KG1 (cell line): ENCODE measurements around the gene SDF2L1.
A peak's percentile ranks its signal among the peaks of the same experiment; 100 is the strongest.

Experiments used
- DNase-seq: peaks from one replicate; lab custom pipeline; 2025; lab: John Stamatoyannopoulos, UW

Gene SDF2L1

DNA sequence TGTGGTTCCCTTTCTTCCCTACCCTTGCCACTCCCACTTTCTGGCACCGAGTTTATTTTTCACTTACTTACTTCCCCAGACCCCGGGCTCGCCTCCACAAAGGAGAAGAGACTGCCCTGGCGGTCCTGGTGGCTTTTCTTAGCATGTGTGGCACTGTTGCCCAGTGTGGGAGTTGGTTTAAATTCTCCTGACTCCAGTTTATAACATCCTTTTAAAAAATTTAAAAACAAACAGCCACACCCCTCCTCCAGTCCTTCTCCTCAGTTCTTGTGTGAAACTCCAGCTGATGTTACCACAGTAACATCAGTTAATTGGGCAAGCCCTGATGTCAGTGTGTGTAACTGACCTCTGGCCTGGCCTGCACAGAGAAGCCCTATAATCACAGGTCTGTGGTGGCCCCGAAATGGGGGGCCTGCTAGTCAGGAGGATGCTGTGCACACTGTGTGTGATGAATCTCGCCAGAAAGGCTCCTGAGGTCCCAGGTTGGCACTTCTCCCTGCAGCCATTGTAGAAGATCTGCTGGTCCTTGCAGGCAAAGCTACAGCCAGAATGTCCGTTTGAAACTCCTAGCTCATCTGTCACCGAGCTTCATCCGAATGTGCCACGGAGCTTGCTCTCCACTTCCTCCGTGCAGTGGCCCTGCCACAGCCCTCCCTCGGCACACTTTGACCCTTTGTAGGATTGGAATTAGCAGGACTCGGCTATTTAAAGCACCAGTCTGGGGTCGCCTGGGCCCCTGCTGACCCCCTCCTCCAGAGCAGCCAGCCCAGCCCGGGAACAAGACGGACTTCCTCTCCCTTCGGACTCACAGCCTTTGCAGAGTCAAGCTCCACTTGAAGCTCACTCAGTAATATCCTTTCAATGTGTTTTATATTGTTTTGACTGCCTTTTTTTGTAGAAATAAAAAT is 19.8 kb upstream of the SDF2L1 start:
- DNase-seq: no peak

DNA sequence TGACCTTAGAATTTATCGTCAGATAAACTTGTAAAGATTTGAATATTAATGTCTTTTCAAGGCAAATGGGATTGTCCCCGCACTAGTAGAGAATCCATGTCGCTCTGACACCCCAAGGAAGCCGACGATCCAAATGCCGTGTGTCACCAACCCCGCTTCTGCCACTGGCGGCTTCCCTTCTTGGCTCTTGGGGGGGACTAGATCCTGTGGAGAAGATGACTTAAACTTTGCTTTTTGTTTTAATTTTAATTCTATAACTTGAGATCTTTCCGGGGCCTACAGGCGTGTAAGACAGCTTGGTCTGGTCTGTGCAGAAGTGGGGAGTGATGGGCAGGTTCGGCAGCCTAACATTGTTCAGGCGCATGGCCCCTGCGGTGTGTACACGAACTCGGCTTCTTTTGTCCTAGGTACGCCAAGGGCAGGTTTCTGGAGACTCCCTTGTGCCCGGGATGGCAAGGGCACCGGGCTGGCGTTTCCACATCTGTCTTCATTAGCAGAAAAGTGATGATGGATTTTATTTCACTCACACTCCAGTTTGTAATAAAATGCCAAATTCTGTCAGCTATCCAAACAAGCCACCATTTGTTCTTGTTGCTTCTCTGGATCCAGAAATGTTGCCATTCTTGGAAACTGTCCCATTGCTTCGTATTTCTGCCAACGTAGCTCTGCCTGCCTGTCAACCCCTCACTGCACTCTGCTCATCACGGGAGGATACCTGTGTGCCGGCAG is 19.0 kb upstream of the SDF2L1 start:
- DNase-seq: no peak

- DNase-seq: no peak
Observed at GRCh38 chr22:21623648-21623970, 18.5 kb upstream of the SDF2L1 start.

- no peak for DNase-seq
Observed at GRCh38 chr22:21624120-21624879, 17.8 kb upstream of the SDF2L1 start.

GRCh38 chr22:21624880-21625791 is 17.0 kb upstream of the SDF2L1 start:
- DNase-seq: no peak

- no peak for DNase-seq
Observed at GRCh38 chr22:21626073-21626734, 15.9 kb upstream of the SDF2L1 start.

GRCh38 chr22:21626735-21627469 is 15.2 kb upstream of the SDF2L1 start:
- DNase-seq: no peak

DNA sequence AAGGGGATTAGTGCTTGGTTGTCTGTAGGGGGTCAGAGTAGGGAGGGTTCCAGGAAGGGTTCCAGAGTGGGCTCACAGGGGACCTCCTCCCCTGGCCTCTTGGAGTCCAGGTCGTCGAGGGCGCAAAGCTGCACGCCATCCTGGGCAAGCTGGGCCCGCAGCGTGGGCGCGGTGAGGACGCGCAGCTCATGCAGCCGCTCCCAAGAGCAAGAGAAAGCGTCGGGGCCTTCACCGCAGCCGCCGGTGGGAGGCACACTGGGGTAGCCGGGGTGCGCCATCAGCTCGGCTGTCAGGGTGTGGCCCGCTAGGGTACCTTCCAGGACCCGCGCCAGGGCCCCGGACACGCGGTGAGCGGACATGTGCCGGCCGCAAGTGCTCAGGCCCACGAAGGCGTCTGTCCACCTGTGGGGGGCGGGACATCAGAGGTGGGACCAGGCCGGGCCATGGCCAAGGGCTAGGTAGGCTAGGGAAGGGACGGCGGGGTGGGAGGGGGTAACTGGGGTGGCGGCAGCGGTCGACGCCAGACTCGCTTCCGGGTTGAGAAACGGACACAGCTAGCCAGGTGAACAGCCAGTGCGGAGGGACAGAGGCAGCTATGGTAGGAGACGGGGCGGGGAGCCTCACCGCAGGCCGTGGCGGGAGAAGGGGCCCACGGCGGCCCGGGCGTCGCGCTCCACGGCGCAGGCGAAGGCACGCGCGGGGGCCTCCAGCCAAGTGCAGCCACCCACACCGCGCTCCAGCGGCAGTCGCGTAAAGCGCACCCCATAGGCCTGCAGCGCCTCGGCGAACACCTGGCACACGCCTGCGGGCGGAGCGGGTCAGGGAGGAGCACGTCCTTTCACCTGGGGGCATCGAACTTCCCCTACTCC is 13.5 kb upstream of the SDF2L1 start:
- no peak for DNase-seq

DNA sequence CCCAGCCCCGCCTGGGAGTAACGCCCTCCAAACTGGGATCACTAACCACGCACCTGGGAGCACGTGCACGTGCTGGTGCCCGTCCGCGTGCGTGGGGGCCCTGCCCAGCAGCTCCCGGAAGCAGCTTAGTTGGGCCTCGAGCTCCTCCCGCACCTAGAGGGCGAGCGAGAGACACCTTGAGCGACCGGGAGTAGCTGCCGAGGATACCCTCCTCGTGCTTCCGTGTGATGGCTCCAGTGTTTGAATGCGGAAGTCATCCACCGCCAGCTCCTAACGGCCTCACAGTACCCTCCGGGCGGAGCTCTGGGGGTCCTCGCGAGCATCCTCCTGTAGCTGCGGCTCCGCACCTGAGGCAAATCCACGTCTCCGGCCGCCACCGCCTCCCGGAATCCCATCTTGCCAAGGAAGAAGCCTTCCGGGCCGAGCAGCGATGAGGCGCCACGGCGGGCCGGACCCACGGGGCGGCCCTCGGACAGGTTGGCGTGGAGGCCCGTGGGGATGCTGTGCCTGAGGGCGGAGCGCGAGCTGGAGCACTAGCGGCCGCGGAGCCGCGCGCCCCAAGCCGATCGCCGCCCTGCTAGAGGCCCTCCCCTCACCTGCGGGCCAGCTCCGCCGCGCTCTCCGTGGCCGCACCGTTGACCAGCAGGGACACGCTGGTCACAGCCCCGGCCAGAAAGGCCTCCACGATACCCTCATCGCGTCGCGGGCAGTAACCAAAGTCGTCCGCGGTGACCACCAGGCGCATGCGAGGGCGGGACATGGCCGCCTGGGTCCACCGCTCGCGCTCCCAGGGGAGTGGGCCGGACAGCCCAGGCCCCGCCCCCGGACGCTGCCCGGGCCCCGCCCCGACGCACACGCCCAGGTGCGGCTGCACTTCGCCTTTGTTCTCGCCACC is 12.6 kb upstream of the SDF2L1 start, which contains the start of gene YDJC:
YDJC (minus strand) TSS at position 768 of the 895 bp plus-strand sequence; CDS start at position 760, 8 bp downstream.
- DNase-seq: peak; percentile 81

DNA sequence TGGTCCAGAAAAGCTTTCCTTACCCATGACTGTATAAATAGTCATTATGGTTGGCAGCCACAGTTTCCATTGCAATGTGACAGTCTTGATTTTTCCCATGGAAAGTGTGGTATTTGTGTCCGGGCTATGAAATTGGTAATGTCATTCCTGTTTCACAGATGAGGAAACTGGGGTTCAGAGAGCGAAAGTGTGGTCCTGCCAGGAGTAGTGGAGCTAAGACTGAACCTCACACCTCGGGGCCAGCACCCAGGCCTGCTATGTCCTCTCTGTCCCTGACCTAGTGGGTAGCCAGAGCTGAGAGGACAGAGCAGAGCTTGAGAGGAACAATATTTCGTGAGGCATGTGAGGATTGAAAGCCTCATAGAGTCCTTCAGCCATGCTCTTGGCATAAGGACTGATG is 11.1 kb upstream of the SDF2L1 start:
- DNase-seq: no peak

DNA sequence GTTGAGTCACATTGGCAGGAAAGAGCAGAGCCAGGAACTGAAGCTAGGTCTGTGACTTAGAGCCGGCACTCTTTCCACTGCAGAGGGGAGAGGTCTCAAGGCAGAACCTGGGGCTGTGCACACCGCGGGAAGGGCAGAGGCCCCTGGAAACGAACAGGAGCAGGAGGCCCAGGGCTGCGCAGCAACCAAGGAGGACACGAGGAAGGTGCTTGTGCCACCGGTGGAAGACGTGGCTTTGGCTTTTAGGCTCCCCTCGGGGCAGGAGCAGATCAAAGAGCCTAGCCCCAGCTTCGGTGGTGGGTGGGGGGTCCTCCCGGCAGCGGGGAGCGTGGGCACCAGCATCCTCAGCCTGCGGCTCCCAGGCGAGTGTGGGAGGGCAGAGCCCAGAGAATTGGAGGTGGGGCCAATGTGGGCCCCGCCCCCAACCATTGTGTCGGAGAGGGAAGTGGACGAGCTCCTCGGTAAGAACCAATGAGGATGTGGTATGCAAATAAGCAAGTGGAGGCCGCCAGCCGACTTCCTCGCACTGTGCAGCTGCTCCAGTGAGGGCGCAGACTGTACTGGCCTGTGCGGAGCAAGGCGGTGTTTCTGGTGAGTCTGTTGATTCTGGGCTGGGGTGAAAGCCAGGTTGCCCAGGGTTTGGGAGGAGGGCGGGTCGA is 9.7 kb upstream of the SDF2L1 start, which contains the start of gene CCDC116:
CCDC116 (plus strand) TSS at position 524 of the 659 bp plus-strand sequence. CDS start 422 bp downstream, outside the sequence.
- no peak for DNase-seq

- DNase-seq: no peak
Observed at GRCh38 chr22:21632931-21633330, 9.2 kb upstream of the SDF2L1 start.

GRCh38 chr22:21633481-21633880 is 8.6 kb upstream of the SDF2L1 start:
- no peak for DNase-seq

DNA sequence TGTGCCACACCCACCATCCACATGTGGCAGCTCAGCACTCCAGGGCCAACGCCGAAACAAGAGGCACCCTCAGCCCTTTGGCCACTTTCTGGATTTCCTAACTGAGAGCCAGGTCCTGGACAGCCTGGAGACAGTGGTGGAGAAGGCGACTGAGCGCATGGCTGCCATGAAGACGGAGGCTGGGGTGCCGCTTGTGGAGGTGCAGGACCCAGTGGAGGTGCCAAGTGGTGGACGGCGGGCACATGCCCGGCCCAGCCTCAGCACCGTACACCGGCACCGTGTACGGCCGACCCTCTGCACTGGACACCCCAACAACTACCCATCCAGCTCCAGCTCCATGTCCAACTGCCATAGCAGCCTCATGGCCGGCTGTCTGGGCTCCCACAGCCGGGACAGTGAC is 8.0 kb upstream of the SDF2L1 start:
- no peak for DNase-seq

GRCh38 chr22:21634844-21635243 is 7.3 kb upstream of the SDF2L1 start:
- no peak for DNase-seq

GRCh38 chr22:21635771-21636510 is 6.2 kb upstream of the SDF2L1 start:
- DNase-seq: no peak
